Measurements from ENCODE around the gene BRF1.
A peak's percentile ranks its signal among the peaks of the same experiment; 100 is the strongest.

The BRF1 gene

GRCh38 chr14:105209091-105209490 is 91.7 kb downstream of the BRF1 start:
- DNase-seq (ENCODE audit: low spot score): no peak

GRCh38 chr14:105208738-105209075 is 92.1 kb downstream of the BRF1 start:
- DNase-seq (ENCODE audit: low spot score): no peak

- no peak for DNase-seq (ENCODE audit: low spot score)
Measured at GRCh38 chr14:105207996-105208737, 92.6 kb downstream of the BRF1 start.

- DNase-seq (ENCODE audit: low spot score): no peak
Measured at GRCh38 chr14:105207460-105207901, 93.3 kb downstream of the BRF1 start.

- DNase-seq (ENCODE audit: low spot score): no peak
Measured at GRCh38 chr14:105206873-105207272, 93.9 kb downstream of the BRF1 start.

GRCh38 chr14:105205673-105206208 is 95.1 kb downstream of the BRF1 start:
- no peak for DNase-seq (ENCODE audit: low spot score)

GRCh38 chr14:105204931-105205672 is 95.7 kb downstream of the BRF1 start:
- DNase-seq (ENCODE audit: low spot score): no peak

- peak; percentile 74 for DNase-seq (ENCODE audit: low spot score)
Measured at GRCh38 chr14:105204206-105204930, 96.4 kb downstream of the BRF1 start.

- DNase-seq (ENCODE audit: low spot score): no peak
Measured at GRCh38 chr14:105203701-105204100, 97.1 kb downstream of the BRF1 start.

GRCh38 chr14:105203057-105203531 is 97.7 kb downstream of the BRF1 start:
- peak; percentile 58 for DNase-seq (ENCODE audit: low spot score)

GRCh38 chr14:105201925-105202513 is 98.8 kb downstream of the BRF1 start:
- no peak for DNase-seq (ENCODE audit: low spot score)

- no peak for DNase-seq (ENCODE audit: low spot score)
Measured at GRCh38 chr14:105201156-105201924, 99.5 kb downstream of the BRF1 start.

- DNase-seq (ENCODE audit: low spot score): no peak
Measured at GRCh38 chr14:105200641-105201040, 100.2 kb downstream of the BRF1 start.

- DNase-seq (ENCODE audit: low spot score): no peak
Measured at GRCh38 chr14:105200074-105200473, 100.7 kb downstream of the BRF1 start.

GRCh38 chr14:105199093-105199492 is 101.7 kb downstream of the BRF1 start:
- no peak for DNase-seq (ENCODE audit: low spot score)

GRCh38 chr14:105198588-105198987 is 102.2 kb downstream of the BRF1 start:
- DNase-seq (ENCODE audit: low spot score): no peak

- peak; percentile 65 for DNase-seq (ENCODE audit: low spot score)
Measured at GRCh38 chr14:105197211-105197641, 103.6 kb downstream of the BRF1 start.

- DNase-seq (ENCODE audit: low spot score): no peak
Measured at GRCh38 chr14:105196265-105196960, 104.4 kb downstream of the BRF1 start.

GRCh38 chr14:105195522-105196264 is 105.1 kb downstream of the BRF1 start:
- DNase-seq (ENCODE audit: low spot score): no peak

- no peak for DNase-seq (ENCODE audit: low spot score)
Measured at GRCh38 chr14:105195051-105195450, 105.8 kb downstream of the BRF1 start.
